CD4-positive, alpha-beta T cell treated with Interleukin-6 for 4 hours (primary cell): Measurements from ENCODE around the gene GPHA2.
A peak's percentile ranks its signal among the peaks of the same experiment; 100 is the strongest.
"Not testable (repeated sequence)": the region's sequence is repeated elsewhere in the genome, so short reads cannot be mapped to it uniquely, and the experiment has no call there.

ENCODE experiments used
- DNase-seq: peaks from one replicate; pipeline ENCODE4 v3.0.0-alpha.2; 2020; ENCODE audit warnings: mixed read lengths

GPHA2 gene

DNA sequence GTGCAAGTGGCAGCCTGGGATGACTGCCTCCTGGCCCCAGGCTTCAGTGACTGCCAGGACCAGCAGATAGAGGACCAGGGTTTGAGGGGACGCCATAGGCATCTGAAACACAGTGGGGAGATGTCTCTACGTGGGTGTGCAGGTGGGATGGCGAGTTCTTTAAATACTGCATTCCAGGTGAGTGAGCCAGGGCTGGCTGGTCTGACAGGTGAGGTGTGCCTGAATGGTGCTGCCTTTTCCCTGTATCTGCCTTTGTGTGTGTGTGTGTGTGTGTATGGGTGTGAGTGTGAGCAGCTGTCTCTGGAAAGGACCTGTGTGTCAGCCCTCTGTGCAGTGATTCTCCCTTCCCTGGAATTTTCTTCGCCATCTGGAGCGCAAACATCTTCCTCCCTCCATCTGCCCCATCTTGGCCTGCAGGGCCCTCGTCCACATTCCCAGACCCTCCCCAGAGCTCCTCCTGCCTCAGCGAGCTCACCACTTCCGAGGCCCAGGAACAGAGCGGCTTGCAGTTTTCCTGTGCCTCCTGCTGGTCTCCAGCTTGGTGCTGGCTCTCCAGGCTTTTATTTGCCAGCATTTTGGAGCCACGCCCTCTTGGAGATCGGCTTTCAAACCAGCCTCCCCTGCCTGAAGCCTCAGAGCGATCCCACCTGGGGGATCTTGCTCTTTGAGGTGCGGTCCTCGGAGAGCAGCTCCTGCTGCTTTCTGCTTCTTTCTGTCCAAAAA lies at the start of gene GPHA2:
GPHA2 (minus strand) TSS at position 535 of the 723 bp plus-strand sequence; CDS start at position 102, 433 bp downstream.
- DNase-seq: no peak

- not testable (repeated sequence) for DNase-seq
Measured at GRCh38 chr11:64983339-64983738, 47.6 kb upstream of the GPHA2 start.

DNA sequence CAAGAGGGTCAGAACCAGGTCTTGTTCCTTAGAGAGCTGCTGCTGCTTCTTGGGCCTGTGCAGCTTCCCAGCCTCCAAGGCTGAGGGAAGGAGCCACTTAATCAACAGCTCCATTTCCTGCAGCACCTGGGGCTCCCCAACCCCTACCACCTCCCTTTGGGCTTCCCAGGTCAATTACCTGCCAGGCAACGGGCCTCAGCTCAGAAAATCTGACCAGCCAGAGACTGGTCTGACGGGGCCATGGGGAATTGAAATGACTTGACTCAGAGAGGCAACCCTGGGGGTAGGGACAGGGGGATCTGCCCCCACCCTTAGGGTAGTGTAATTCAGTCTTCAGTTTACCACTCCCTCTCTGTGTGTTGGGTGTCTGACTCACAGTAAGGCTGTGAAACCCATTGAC lies 41.0 kb upstream of the GPHA2 start:
- no peak for DNase-seq

- no peak for DNase-seq
Measured at GRCh38 chr11:64974124-64974523, 38.4 kb upstream of the GPHA2 start.

DNA sequence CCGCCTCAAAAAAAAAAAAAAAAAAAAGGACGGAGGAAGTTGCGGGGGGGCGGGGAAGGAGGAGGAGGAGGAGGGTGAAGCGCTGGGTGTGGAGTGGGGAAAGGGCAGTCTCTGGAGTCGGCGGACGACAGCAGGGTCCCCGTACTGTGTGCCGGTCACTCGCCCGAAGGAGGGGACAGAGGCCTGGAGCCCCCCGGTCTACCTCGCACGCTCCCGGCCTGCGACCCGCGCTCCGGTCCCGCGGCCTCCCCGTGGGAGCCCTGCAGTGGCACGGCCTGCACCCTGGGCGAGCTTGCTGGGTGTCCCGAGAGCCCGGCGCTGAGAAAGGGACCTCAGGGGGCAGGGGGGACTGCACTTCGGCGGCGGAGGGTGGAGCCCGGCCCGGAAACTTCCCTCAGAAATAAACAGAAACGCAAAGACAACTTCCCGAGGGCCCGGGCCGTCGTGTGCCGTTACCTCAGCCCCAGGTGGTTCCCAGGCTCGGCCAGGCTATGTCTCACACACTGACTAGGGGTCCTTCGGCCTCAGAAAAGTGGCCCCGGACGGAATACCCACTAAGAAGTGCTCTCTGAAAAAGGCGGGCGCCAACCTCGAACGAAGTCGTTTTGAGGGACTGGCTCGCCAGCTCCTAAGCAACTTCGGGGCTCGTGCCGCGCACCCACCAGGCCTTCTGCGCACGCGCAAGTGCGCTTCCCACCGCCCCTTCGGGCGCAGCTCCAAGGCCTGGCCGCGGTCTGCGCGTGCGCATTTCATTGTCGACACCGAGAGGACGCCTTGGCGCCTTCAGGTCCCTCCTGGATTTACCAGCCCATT lies 35.9 kb upstream of the GPHA2 start, which contains the start of gene MAJIN:
MAJIN (minus strand) TSS at position 688 of the 813 bp plus-strand sequence. CDS start 12,703 bp downstream, outside the sequence.
- DNase-seq: peak; percentile 94

DNA sequence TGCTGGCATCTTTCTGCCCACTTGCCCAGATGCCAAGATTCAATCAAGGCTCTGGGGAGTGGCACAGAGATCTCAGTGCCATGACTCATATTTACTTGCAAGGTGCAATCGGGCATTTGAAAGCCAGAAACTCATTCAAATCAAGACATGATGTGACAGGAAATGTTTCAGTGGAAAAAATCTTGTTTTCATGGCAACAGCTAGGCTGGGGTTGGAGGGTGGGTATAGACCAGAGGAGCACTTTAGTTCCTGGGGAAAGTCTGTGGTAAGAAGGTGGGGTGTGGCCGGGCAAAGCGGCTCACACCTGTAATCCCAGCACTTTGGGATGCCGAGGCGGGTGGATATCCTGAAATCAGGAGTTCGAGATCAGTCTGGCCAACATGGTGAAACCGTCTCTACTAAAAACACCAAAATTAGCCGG lies 35.0 kb upstream of the GPHA2 start:
- peak; percentile 20 for DNase-seq

DNA sequence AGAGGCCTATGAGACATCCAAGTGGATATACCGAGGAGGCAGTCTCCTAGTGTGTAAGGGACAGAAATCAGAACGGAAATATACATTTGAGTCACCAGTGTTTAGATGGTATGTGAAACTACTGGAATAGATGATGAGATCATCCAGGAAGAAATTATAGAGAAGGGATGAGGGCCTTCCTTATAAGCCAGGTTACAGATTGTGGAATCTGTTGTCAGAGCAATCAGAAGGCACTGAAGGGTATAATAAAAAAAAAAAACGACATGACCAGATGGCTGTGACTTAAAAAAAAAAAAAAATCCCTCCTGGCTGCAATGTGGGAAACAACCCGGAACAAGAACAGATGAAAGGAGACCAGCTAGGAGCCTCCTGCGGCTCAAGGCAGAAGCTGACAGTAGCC lies 33.5 kb upstream of the GPHA2 start:
- DNase-seq: no peak

DNA sequence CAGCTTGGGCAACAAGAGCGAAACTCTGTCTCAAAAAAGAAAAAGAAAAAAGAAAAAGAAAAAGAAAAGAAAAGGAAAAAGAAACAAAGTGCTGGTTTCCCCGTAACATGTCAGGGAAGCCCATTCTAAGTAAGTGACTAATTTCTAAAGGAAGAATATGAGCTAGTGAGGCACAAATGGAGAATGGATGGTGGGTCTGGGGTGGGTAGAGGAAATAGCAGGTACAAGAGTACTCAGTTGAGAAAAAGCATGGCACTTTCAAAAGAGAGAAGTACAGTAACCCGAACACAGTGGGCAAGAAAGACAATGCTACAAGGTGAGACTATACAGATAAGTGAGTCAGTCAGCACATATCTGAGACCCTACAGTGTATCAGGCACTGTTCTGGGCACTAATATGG lies 31.7 kb upstream of the GPHA2 start:
- no peak for DNase-seq

DNA sequence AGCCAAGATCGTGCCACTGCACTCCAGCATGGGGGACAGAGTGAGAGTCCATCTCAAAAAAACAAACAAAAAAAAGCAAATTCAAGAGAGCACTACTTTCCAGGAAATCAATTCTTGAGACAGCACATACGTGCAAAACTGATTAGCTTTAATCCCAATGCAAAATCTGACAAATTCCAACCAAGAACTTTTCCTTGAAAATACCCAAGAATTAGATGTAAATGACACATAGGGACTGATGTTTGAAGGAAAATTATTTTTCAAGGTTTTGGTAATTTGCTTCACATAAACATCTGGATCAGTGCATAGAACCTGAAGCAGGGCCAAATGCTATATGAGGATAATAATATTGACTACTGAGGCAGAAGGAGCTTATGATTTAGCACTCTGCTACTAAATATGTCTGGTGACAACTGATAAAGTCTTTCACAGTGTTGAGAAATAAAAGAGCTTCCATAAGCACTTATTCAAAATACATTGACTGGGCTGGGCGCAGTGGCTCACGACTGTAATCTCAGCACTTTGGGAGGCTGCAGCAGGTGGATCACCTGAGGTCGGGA lies 27.5 kb upstream of the GPHA2 start:
- no peak for DNase-seq

DNA sequence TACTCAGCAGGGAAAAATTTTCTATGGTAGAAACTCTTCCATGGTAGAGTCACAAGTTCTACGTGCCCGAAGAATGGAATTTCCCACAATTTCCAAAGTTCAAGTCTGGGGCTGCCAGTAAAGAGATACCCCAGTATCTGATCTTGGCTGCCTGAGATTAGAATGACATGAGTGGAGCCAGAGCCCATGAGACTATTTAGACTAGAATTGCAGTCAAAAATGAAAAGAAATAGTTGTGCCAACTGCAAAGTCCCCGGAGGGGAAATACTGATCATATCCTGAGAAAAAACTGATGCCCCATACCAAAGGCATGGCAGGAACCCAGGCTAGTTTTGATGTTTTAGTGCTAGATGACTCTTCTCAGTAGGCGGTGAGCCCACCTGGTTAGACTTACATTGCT lies 25.0 kb upstream of the GPHA2 start:
- DNase-seq: no peak

- no peak for DNase-seq
Measured at GRCh38 chr11:64959498-64959897, 23.8 kb upstream of the GPHA2 start.

DNA sequence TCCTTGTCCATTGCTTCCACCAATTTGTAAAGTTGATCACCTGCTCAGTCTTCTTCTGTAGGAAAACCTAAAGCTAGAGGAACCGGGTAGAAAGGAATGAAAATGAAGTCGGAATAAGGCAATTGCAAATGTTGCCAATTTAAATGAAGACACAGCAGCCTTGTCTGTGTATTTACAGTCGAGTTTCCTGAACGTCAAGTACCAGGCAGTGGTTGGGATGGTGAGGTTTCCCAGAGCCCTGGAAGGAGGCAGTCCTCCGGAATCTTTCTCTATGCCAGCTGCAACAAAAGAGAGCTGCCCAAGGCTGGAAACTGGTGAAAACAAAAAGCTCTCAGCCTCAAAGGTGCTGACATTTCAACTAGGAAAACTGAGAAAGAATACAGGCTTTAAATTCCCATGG lies 18.5 kb upstream of the GPHA2 start:
- DNase-seq: no peak

DNA sequence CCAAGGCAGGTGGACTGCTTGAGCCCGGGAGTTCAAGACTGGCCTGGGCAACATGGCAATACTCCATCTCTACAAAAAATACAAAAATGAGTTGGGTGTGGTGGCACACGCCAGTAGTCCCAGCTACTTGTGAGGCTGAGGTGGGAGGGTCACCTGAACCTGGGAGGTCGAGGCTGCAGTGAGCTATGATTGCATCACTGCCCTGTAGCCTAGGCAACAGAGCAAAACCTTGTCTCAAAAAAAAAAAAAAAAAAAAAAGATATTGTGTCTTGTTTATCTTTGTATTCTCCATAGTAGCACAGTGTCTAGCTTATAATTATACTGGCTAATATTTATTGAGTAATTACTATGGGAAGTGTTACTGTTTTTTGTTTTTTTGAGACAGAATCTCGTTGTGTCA lies 15.8 kb upstream of the GPHA2 start:
- no peak for DNase-seq

GRCh38 chr11:64947208-64947814 lies 11.6 kb upstream of the GPHA2 start:
- DNase-seq: no peak

GRCh38 chr11:64936539-64936938 lies 846 bp upstream of the GPHA2 start:
- DNase-seq: no peak

DNA sequence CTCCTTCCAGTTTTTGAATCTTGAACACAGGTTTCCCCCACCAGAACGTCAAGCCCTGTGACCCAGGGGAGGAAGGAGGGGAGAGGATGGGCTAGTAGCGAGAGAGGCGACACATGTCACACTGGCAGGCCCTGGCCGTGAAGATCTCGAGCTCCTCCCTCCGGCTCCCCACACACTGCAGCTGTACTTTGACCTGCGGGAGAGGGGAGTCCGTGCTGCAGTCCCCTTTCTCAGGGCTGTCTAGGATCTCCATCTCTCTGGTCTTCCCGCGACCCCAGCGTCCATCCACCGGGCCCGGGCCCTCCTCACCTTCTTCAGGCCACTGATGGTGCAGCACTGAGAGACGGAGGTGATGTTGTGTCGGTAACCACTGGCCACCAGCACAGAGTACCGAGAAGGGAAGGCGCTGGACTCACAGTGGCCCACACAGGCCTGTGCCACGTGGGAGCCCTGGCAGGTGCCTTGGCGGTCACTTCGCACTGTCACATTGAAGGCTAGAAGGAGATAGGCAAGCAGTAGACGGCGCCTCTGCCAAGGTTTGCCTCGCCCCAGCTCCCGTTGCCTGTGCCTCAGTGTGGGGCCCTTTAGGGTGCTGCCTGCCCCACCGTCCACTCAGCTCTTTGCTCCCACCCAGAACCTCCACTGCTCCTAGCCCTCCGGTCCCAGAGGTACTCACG lies 873 bp downstream of the GPHA2 start:
- DNase-seq: no peak

GRCh38 chr11:64933935-64934681 lies 1.6 kb downstream of the GPHA2 start:
- no peak for DNase-seq

DNA sequence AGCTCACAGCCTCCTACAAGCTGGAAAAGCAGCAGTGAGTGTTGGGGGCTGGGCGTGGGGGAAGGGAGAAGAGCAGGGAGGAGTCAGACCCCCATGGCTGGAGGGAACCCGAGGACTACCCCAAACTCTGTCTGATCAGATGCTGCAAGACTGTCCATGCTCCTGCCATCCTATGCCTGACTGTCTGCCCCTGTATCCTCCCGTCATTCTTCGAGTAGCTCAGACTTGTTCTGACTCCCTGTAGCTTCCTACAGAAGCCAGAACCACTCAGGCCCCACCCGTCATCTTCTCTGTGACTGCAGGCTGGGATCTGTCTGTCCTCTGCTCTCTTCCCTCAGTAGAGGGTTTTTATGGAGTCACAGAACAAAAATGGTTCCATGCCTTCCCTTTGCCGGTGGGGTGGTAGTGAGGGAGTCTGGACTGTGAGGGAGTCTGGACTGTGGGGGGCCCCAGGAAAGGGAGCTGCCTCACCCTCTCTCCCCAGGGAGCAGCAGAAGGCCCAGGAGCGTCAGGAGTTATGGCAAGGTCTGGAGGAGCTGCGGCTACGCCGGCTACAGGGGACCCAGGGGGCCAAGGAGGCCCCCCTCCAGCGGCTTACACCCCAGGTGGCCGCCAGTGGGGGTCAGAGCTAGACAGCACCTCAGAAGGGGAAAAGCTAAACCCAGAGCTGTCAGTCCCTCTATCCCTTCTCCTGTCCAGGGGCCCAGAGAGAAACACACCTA lies 2.3 kb downstream of the GPHA2 start:
- no peak for DNase-seq

- DNase-seq: no peak
Measured at GRCh38 chr11:64932324-64932723, 3.4 kb downstream of the GPHA2 start.

DNA sequence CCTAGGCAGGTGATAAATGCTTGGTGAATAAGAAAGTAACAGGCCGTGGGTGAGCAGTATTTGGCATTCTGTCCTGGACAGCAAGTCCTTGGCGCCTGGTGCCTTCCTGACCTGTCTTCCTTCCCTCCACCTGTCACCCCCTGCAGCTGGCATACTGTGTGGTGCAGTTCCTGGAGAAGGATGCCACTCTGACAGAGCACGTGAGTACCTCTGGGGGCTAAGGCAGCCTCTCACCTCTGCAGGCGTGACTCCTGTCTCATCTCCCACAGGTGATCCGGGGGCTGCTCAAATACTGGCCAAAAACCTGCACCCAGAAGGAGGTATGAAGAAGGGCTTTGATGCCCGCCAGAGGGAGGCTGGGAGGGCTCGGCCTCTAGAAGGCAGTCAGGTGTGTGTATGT lies 4.4 kb downstream of the GPHA2 start:
- DNase-seq: no peak

- DNase-seq: no peak
Measured at GRCh38 chr11:64930340-64930739, 5.4 kb downstream of the GPHA2 start.
